ENCODE results near the gene SEMA5A.

The SEMA5A gene

GRCh38 chr5:9540791-9541190 lies 5.1 kb downstream of the SEMA5A start:
- Histone ChIP-seq H3K4me1 (ENCODE audit: control insufficient read depth in 1 of 2, insufficient read depth in 1 of 2, low read depth in 1 of 2, low read length in 1 of 2) (no peaks in the 10 kb centered on the region), H3K4me3 (ENCODE audit: low read depth in 1 of 2, low read length in 1 of 2) (no peak overlapping the region), H3K27me3 (peaks cover 43% of the 10 kb centered on the region), H3K27ac (no peak overlapping the region), H3K9me3 (no peaks in the 10 kb centered on the region), H3K36me3 (no peaks in the 10 kb centered on the region)
- no peak for TF ChIP-seq CTCF (IDR thresholded peaks at IDR 0.05)

- Histone ChIP-seq H3K27ac (no peak overlapping the region), H3K27me3 (peaks cover 20% of the 10 kb centered on the region), H3K9me3 (no peaks in the 10 kb centered on the region), H3K36me3 (no peaks in the 10 kb centered on the region), H3K4me1 (ENCODE audit: control insufficient read depth in 1 of 2, insufficient read depth in 1 of 2, low read depth in 1 of 2, low read length in 1 of 2) (no peaks in the 10 kb centered on the region), H3K4me3 (ENCODE audit: low read depth in 1 of 2, low read length in 1 of 2) (no peak overlapping the region)
- TF ChIP-seq CTCF (IDR thresholded peaks at IDR 0.05) = no peak
These were observed 7.4 kb downstream of the SEMA5A start for GRCh38 chr5:9538504-9538903.

GRCh38 chr5:9537223-9538141 lies 8.4 kb downstream of the SEMA5A start:
- H3K9me3 ChIP-seq = no peaks in the 10 kb centered on the region
- no peak overlapping the region for H3K4me3 ChIP-seq (ENCODE audit: low read depth in 1 of 2, low read length in 1 of 2)
- no peaks in the 10 kb centered on the region for H3K36me3 ChIP-seq
- H3K4me1 ChIP-seq (ENCODE audit: control insufficient read depth in 1 of 2, insufficient read depth in 1 of 2, low read depth in 1 of 2, low read length in 1 of 2) = no peaks in the 10 kb centered on the region
- H3K27ac ChIP-seq = no peak overlapping the region
- TF ChIP-seq CTCF (IDR thresholded peaks at IDR 0.05) = no peak
- H3K27me3 ChIP-seq = peaks cover 10% of the 10 kb centered on the region

- H3K4me3 ChIP-seq (ENCODE audit: low read depth in 1 of 2, low read length in 1 of 2) = no peak overlapping the region
- no peak overlapping the region for H3K27ac ChIP-seq
- no peaks in the 10 kb centered on the region for H3K36me3 ChIP-seq
- TF ChIP-seq CTCF (IDR thresholded peaks at IDR 0.05) = no peak
- no peaks in the 10 kb centered on the region for H3K9me3 ChIP-seq
- H3K4me1 ChIP-seq (ENCODE audit: control insufficient read depth in 1 of 2, insufficient read depth in 1 of 2, low read depth in 1 of 2, low read length in 1 of 2) = no peaks in the 10 kb centered on the region
- peaks cover 4% of the 10 kb centered on the region for H3K27me3 ChIP-seq
These were observed 9.2 kb downstream of the SEMA5A start for GRCh38 chr5:9536717-9537116.

- H3K9me3 ChIP-seq = no peaks in the 10 kb centered on the region
- no peak overlapping the region for H3K4me3 ChIP-seq (ENCODE audit: low read depth in 1 of 2, low read length in 1 of 2)
- H3K36me3 ChIP-seq = no peaks in the 10 kb centered on the region
- H3K27ac ChIP-seq = no peak overlapping the region
- no peaks in the 10 kb centered on the region for H3K4me1 ChIP-seq (ENCODE audit: control insufficient read depth in 1 of 2, insufficient read depth in 1 of 2, low read depth in 1 of 2, low read length in 1 of 2)
- no peak for TF ChIP-seq CTCF (IDR thresholded peaks at IDR 0.05)
- no peaks in the 10 kb centered on the region for H3K27me3 ChIP-seq
These were observed 10.9 kb downstream of the SEMA5A start for GRCh38 chr5:9534881-9535517.

Data from neutrophil (primary cell).